ENCODE results near the gene PCDH10. TPM values are rescaled to one million over a fixed set of nuclear protein-coding genes. Genes with fewer than 3 reads are reported as not detected.

PCDH10 gene
- total and polyA plus RNA-seq, 10 of the 15 experiments (the other 5 are each of a cell fraction or from before 2014, with no cell fraction given), result under 0.01 to 0.38 (median 0.02) TPM; not detected in 6

- Histone ChIP-seq H3K4me1 (ENCODE audit: control insufficient read depth, insufficient read depth, low read length) (no peaks in the 10 kb centered on the region), H4K20me1 (ENCODE audit: control insufficient read depth, insufficient read depth) (no peaks in the 10 kb centered on the region), H3K9ac (ENCODE audit: control insufficient read depth, insufficient read depth, low read length) (no peak overlapping the region), H3K4me3 (no peak overlapping the region), H3K4me2 (ENCODE audit: control insufficient read depth, insufficient read depth) (no peak overlapping the region), H3K79me2 (ENCODE audit: control insufficient read depth, insufficient read depth, low read length) (no peaks in the 10 kb centered on the region), H3K36me3 (ENCODE audit: control insufficient read depth in 2 of 2, insufficient read depth in 2 of 2, low read length in 1 of 2) (no peaks in the 10 kb centered on the region), H3K9me3 (replicated peaks; ENCODE audit: control insufficient read depth, insufficient read depth, low read length) (no peaks in the 10 kb centered on the region; the same call in 1 of the 3 replicates), H3K27ac (ENCODE audit: control insufficient read depth, insufficient read depth) (no peak overlapping the region), H3K27me3 (replicated peaks in 1 of 2; ENCODE audit: control insufficient read depth in 2 of 2, insufficient read depth in 2 of 2, low read length in 1 of 2) (peaks cover 9 to 18% of the 10 kb centered on the region in 2 experiments), H2AFZ (ENCODE audit: control insufficient read depth, low read depth, low read length) (no peak overlapping the region)
- DNase-seq (ENCODE audit: low read depth, low spot score), result no peak
- RAD21 ChIA-PET (ENCODE audit: unreplicated experiment), result interaction anchor here (1.7 kb wide), 1 partner anchor 10 kb away, joined by 7 read pairs; no protein-coding TSS in a partner anchor
- no TSS peak for BruUV-seq (replicated peaks)
- 50% methylated on average over 44 of the region's 54 CpGs for WGBS (ENCODE audit: insufficient coverage, insufficient replicate concordance, low lambda C conversion rate, missing lambda C conversion rate)
- intact Hi-C loops (cut with micrococcal nuclease; ENCODE audit: unreplicated experiment) (loop anchor here (5.0 kb wide), 2 partner anchors 334 to 1759 kb away; no protein-coding TSS in a partner anchor), in situ Hi-C loops (cut with MboI) (loop anchor here (25.0 kb wide), 1 partner anchor 1789 kb away; no protein-coding TSS in a partner anchor)
- CTCF ChIA-PET, result interaction anchor here (1.7 kb wide), 1 partner anchor 12 kb away, joined by 12 read pairs; no protein-coding TSS in a partner anchor
- no peak for FAIRE-seq
- POLR2A ChIA-PET, result no interaction called here
- ATAC-seq, result no peak
- SMC1A ChIA-PET (ENCODE audit: uncharacterized antibody, unreplicated experiment), result no interaction called here
- no peak for TF ChIP-seq RELB (IDR thresholded peaks at IDR 0.05; ENCODE audit: low read depth)
- no peak for TF ChIP-seq CHD1 (IDR thresholded peaks at IDR 0.05; ENCODE audit: low read depth, low read length)
- no peak for TF ChIP-seq SMARCA5 (IDR thresholded peaks at IDR 0.05)
- TF ChIP-seq SP1 (IDR thresholded peaks at IDR 0.05; ENCODE audit: low read depth, low read length), result no peak
- no peak for TF ChIP-seq IRF4 (IDR thresholded peaks at IDR 0.05; ENCODE audit: low read depth, low read length)
- no peak for TF ChIP-seq MXI1 (IDR thresholded peaks at IDR 0.05; ENCODE audit: low read depth, low read length)
- no peak for TF ChIP-seq ELK1 (IDR thresholded peaks at IDR 0.05; ENCODE audit: low read depth, low read length)
- TF ChIP-seq, protein P1, sequence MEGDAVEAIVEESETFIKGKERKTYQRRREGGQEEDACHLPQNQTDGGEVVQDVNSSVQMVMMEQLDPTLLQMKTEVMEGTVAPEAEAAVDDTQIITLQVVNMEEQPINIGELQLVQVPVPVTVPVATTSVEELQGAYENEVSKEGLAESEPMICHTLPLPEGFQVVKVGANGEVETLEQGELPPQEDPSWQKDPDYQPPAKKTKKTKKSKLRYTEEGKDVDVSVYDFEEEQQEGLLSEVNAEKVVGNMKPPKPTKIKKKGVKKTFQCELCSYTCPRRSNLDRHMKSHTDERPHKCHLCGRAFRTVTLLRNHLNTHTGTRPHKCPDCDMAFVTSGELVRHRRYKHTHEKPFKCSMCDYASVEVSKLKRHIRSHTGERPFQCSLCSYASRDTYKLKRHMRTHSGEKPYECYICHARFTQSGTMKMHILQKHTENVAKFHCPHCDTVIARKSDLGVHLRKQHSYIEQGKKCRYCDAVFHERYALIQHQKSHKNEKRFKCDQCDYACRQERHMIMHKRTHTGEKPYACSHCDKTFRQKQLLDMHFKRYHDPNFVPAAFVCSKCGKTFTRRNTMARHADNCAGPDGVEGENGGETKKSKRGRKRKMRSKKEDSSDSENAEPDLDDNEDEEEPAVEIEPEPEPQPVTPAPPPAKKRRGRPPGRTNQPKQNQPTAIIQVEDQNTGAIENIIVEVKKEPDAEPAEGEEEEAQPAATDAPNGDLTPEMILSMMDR (IDR thresholded peaks at IDR 0.05 in 2 of 3, conservative IDR thresholded peaks at IDR 0.05 in 1 of 3; ENCODE audit: control insufficient read depth in 2 of 3, extremely low read depth in 1 of 3, insufficient read depth in 1 of 3, low read depth in 3 of 3, low read length in 3 of 3), result no peak
- TF ChIP-seq GABPA (IDR thresholded peaks at IDR 0.05; ENCODE audit: low read depth), result no peak
- no peak for TF ChIP-seq KLF5 (IDR thresholded peaks at IDR 0.05; ENCODE audit: partially characterized antibody)
- TF ChIP-seq BRCA1 (IDR thresholded peaks at IDR 0.05; ENCODE audit: low read depth, low read length), result no peak
- no peak for TF ChIP-seq HSF1 (IDR thresholded peaks at IDR 0.05; ENCODE audit: low read depth, low read length)
Observed at GRCh38 chr4:133147921-133148689, 989 bp upstream of the PCDH10 start.
